LNCaP clone FGC (cell line): ENCODE data around the gene CCDC102A.
"Not testable (repeated sequence)": the region's sequence is repeated elsewhere in the genome, so short reads cannot be mapped to it uniquely, and the experiment has no call there.

Source experiments
- DNase-seq: peaks from one replicate; pipeline ENCODE4 v3.0.0-alpha.2; 2011; ENCODE audit warnings: low read depth
- H3K4me3 ChIP-seq: 2 replicates; pipeline ENCODE4 v1.5.1; 2011; ENCODE audit warnings: mild to moderate bottlenecking, low read depth, low read length, control low read depth
- CTCF ChIP-seq: IDR thresholded peaks from 2 replicates; pipeline ENCODE4 v1.5.1; 2012; ENCODE audit warnings: mild to moderate bottlenecking; ENCODE audit not compliant: control insufficient read depth, insufficient read depth; ENCODE audit errors: extremely low read depth

CCDC102A gene

GRCh38 chr16:57556941-57557541, 20.7 kb upstream of the CCDC102A start:
- no peak overlapping the region for H3K4me3 ChIP-seq
- no peak for TF ChIP-seq CTCF
- no peak for DNase-seq

- no peak for DNase-seq
- no peak overlapping the region for H3K4me3 ChIP-seq
- no peak for TF ChIP-seq CTCF
Observed at GRCh38 chr16:57555831-57556230, 19.5 kb upstream of the CCDC102A start.

- no peak for TF ChIP-seq CTCF
- H3K4me3 ChIP-seq, result no peak overlapping the region
- DNase-seq, result no peak
Observed at GRCh38 chr16:57551057-57551456, 14.7 kb upstream of the CCDC102A start.

- no peak for TF ChIP-seq CTCF
- DNase-seq, result no peak
- no peak overlapping the region for H3K4me3 ChIP-seq
Observed at GRCh38 chr16:57549730-57550129, 13.4 kb upstream of the CCDC102A start.

GRCh38 chr16:57548408-57548807, 12.0 kb upstream of the CCDC102A start:
- no peak for DNase-seq
- no peak for TF ChIP-seq CTCF
- H3K4me3 ChIP-seq, result no peak overlapping the region

GRCh38 chr16:57547524-57547923, 11.2 kb upstream of the CCDC102A start:
- H3K4me3 ChIP-seq, DNase-seq: not testable (repeated sequence)

GRCh38 chr16:57544124-57544653, 7.8 kb upstream of the CCDC102A start:
- DNase-seq, result no peak

More at GRCh38 chr16:57544124-57544653, 7.8 kb upstream of the CCDC102A start:
- no peak for TF ChIP-seq CTCF
- no peak overlapping the region for H3K4me3 ChIP-seq
